ENCODE data around the gene PCDHGA1. TPM values are rescaled to one million over a fixed set of nuclear protein-coding genes. Genes with fewer than 3 reads are reported as not detected.

The PCDHGA1 gene
- total RNA-seq, 6 donors from 2014 or later: 0.15 to 0.51 (median 0.24) TPM; not detected in 2

DNA sequence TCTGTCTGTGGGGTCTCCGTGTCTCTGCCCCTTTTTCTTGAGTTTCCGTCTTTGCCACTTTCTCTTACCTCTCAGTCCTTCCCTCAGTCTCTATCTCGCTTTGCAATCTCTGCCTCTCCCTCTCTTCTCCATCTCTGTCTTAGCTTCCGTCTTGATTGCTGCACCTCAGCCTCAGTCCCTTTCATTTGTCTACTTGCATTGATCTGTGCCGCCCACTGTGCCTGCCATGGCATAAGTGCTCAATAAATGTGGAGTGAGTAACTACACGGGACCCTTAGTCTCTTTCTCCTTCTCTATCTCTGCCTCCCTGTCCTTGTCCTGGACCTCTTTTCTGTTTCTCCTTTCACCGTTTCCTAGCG is 165.1 kb downstream of the PCDHGA1 start:
- DNase-seq (no peak), ATAC-seq (ENCODE audit: low FRiP score in 2 of 2) (no peak)
- WGBS, 2 donors: 80 to 87% methylated on average over 8 of the region's 8 CpGs
- Histone ChIP-seq H3K9me3 (no peaks in the 10 kb centered on the region), H3K4me3 (no peak overlapping the region), H3K27ac (peak overlapping the region in 3 of 4 donors; percentile 11 to 71 (median 48)), H3K36me3 (peaks cover 0 to 20% (median 5%) of the 10 kb centered on the region in 4 donors), H3K4me1 (peaks cover 18 to 28% (median 23%) of the 10 kb centered on the region in 4 donors), H3K27me3 (peaks cover 0 to 17% (median 3%) of the 10 kb centered on the region in 4 donors)
- TF ChIP-seq, protein P1, sequence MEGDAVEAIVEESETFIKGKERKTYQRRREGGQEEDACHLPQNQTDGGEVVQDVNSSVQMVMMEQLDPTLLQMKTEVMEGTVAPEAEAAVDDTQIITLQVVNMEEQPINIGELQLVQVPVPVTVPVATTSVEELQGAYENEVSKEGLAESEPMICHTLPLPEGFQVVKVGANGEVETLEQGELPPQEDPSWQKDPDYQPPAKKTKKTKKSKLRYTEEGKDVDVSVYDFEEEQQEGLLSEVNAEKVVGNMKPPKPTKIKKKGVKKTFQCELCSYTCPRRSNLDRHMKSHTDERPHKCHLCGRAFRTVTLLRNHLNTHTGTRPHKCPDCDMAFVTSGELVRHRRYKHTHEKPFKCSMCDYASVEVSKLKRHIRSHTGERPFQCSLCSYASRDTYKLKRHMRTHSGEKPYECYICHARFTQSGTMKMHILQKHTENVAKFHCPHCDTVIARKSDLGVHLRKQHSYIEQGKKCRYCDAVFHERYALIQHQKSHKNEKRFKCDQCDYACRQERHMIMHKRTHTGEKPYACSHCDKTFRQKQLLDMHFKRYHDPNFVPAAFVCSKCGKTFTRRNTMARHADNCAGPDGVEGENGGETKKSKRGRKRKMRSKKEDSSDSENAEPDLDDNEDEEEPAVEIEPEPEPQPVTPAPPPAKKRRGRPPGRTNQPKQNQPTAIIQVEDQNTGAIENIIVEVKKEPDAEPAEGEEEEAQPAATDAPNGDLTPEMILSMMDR (IDR thresholded peaks at IDR 0.05): no peak
- TF ChIP-seq POLR2AphosphoS5 (IDR thresholded peaks at IDR 0.05) (no peak), EP300 (IDR thresholded peaks at IDR 0.05) (no peak), POLR2A (IDR thresholded peaks at IDR 0.05) (no peak)

DNA sequence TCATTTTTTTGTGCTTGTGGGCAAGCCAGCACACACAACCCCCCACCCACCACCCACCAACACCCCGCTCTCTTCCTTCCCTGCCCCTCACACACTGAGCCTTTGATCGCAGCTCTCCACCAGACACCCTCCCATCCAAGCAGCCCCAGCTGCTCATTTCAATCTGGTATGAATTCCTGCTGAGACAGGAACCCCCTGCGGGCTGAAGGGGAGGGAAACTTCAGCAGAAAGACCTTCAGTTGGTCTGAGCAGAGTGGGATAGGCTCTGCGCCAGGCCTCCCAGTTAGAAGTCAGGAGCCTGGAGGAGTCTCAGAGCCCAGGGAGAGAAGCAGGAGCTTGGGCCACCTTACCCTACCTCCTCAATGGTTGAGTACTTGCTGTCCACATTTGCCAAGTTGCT is 165.7 kb downstream of the PCDHGA1 start:
- no peak overlapping the region for H3K4me3 ChIP-seq
- TF ChIP-seq, protein P1 (IDR thresholded peaks at IDR 0.05): no peak
- TF ChIP-seq EP300 (IDR thresholded peaks at IDR 0.05): no peak
- TF ChIP-seq POLR2A (IDR thresholded peaks at IDR 0.05): no peak
- TF ChIP-seq POLR2AphosphoS5 (IDR thresholded peaks at IDR 0.05): no peak
- H3K36me3 ChIP-seq: peaks cover 0 to 20% (median under 1%) of the 10 kb centered on the region in 4 donors
- 80 to 81% methylated on average over 4 of the region's 4 CpGs for WGBS, 2 donors
- DNase-seq: no peak
- peak overlapping the region in 1 of 4 donors; percentile 71 for H3K27ac ChIP-seq
- H3K4me1 ChIP-seq: peaks cover 18 to 28% (median 22%) of the 10 kb centered on the region in 4 donors
- peaks cover 0 to 13% (median 3%) of the 10 kb centered on the region in 4 donors for H3K27me3 ChIP-seq
- H3K9me3 ChIP-seq: no peaks in the 10 kb centered on the region
- no peak for ATAC-seq (ENCODE audit: low FRiP score in 2 of 2)

DNA sequence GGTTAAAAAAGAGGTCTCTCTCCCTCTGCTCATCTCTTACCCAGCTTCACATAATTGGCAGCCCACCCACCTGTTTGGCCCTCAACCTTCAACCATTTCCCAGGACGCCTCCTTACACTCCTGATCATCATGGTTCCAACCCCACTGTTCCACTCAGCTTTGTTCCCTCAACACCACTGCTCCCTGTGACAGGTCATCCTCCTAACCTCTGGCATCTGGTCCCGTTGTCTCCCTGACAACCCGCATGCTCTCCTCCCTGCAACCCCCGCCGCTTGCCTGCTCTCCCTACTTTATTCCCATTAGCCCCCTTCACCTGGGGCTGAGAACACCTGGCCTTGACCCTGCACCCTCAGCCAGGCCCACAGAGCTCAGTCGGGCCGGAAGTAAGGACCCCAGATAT is 171.4 kb downstream of the PCDHGA1 start:
- H3K27ac ChIP-seq: no peak overlapping the region
- ATAC-seq (ENCODE audit: low FRiP score in 2 of 2) (no peak), DNase-seq (no peak)
- 77 to 91% methylated on average over 7 of the region's 7 CpGs for WGBS, 2 donors
- no peaks in the 10 kb centered on the region for H3K27me3 ChIP-seq
- no peaks in the 10 kb centered on the region for H3K9me3 ChIP-seq
- peaks cover 0 to 1% (median under 1%) of the 10 kb centered on the region in 4 donors for H3K4me1 ChIP-seq
- peaks cover 0 to 34% (median 0%) of the 10 kb centered on the region in 4 donors for H3K36me3 ChIP-seq
- no peak for TF ChIP-seq EP300 (IDR thresholded peaks at IDR 0.05)
- TF ChIP-seq, protein P1 (IDR thresholded peaks at IDR 0.05): no peak
- TF ChIP-seq POLR2A (IDR thresholded peaks at IDR 0.05): no peak
- TF ChIP-seq POLR2AphosphoS5 (IDR thresholded peaks at IDR 0.05): no peak
- H3K4me3 ChIP-seq: no peak overlapping the region

DNA sequence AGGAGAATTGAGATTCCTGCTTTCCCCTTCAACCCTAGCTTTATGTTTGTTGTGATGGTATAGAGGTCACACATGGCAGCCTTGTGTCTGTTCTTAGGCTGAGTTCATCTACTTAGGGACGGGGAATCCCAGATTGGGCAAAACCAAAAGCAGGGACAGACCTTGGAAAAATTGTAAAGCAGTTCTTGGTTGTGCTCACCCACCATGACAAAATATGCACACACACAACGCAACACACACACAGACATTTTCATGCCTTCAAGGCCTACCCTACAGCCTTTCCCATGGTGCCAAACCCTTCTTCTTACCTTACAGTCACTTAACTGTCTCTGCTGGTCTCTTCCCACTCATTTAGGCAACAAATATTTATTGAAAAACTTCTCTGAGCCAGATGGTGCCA is 173.4 kb downstream of the PCDHGA1 start:
- Histone ChIP-seq H3K4me1 (peaks cover 7 to 15% (median 9%) of the 10 kb centered on the region in 4 donors), H3K9me3 (no peaks in the 10 kb centered on the region), H3K4me3 (no peak overlapping the region), H3K36me3 (peaks cover 0 to 34% (median 0%) of the 10 kb centered on the region in 4 donors), H3K27me3 (no peaks in the 10 kb centered on the region), H3K27ac (no peak overlapping the region)
- WGBS, 2 donors: 90 to 95% methylated on average over 2 of the region's 2 CpGs
- DNase-seq (no peak), ATAC-seq (ENCODE audit: low FRiP score in 2 of 2) (no peak)
- TF ChIP-seq, protein P1 (IDR thresholded peaks at IDR 0.05): no peak

DNA sequence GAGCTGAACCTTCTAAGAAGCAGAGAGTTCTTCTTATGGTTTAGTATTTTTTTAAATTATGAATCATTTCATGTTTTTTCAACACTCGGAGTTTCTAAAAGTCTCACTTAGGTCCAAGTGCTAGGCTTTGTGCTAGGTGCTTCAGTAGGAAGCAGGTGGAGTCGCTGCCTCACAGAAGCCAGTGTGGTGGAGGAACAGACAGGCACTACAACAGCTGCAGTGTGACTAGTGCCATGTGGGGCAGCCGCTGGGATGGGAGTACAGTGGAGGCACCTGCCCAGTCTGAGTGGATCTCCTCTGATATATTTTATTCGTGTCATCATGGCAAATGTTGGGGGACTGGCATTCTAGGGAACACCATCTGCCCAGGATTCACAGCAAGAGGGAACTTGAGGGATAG is 173.9 kb downstream of the PCDHGA1 start:
- no peaks in the 10 kb centered on the region for H3K27me3 ChIP-seq
- DNase-seq: no peak
- 96 to 97% methylated on average over 4 of the region's 4 CpGs for WGBS, 2 donors
- H3K4me1 ChIP-seq: peaks cover 9 to 19% (median 13%) of the 10 kb centered on the region in 4 donors
- no peak for TF ChIP-seq POLR2A (IDR thresholded peaks at IDR 0.05)
- TF ChIP-seq, protein P1 (IDR thresholded peaks at IDR 0.05): no peak
- TF ChIP-seq EP300 (IDR thresholded peaks at IDR 0.05): no peak
- TF ChIP-seq POLR2AphosphoS5 (IDR thresholded peaks at IDR 0.05): no peak
- no peak overlapping the region for H3K27ac ChIP-seq
- no peaks in the 10 kb centered on the region for H3K9me3 ChIP-seq
- H3K36me3 ChIP-seq: peaks cover 0 to 34% (median 0%) of the 10 kb centered on the region in 4 donors
- ATAC-seq (ENCODE audit: low FRiP score in 2 of 2): no peak
- no peak overlapping the region for H3K4me3 ChIP-seq
